ENCODE measurements around the gene MT1A.
"Not testable (repeated sequence)": the region's sequence is repeated elsewhere in the genome, so short reads cannot be mapped to it uniquely, and the experiment has no call there.

Gene MT1A

GRCh38 chr16:56669840-56670619 is 31.6 kb downstream of the MT1A start:
- Histone ChIP-seq H3K36me3 (ENCODE audit: control insufficient read depth, insufficient read depth, low read length) (no peaks in the 10 kb centered on the region), H3K27ac (ENCODE audit: low read length) (no peak overlapping the region), H3K27me3 (ENCODE audit: control insufficient read depth, insufficient read depth, low read length) (peaks cover 66% of the 10 kb centered on the region), H3K9me3 (ENCODE audit: control insufficient read depth, insufficient read depth, low read length) (no peaks in the 10 kb centered on the region), H3K4me3 (ENCODE audit: low read length) (peak overlapping the region; percentile 5; the same call in 1 of the 2 replicates), H3K4me1 (ENCODE audit: control insufficient read depth, insufficient read depth, low read length) (peaks cover 2% of the 10 kb centered on the region; the same call in 1 of the 2 replicates)
- no peak for DNase-seq (ENCODE audit: low read depth, low spot score)
- WGBS (ENCODE audit: insufficient coverage, insufficient read length) = no CpG with 5 or more reads among the region's 19 CpGs

GRCh38 chr16:56670620-56670934 is 32.1 kb downstream of the MT1A start:
- peaks cover 61% of the 10 kb centered on the region for H3K27me3 ChIP-seq (ENCODE audit: control insufficient read depth, insufficient read depth, low read length)
- no peaks in the 10 kb centered on the region for H3K9me3 ChIP-seq (ENCODE audit: control insufficient read depth, insufficient read depth, low read length)
- H3K36me3 ChIP-seq (ENCODE audit: control insufficient read depth, insufficient read depth, low read length) = no peaks in the 10 kb centered on the region
- no CpG with 5 or more reads among the region's 2 CpGs for WGBS (ENCODE audit: insufficient coverage, insufficient read length)
- peaks cover 2% of the 10 kb centered on the region; the same call in 1 of the 2 replicates for H3K4me1 ChIP-seq (ENCODE audit: control insufficient read depth, insufficient read depth, low read length)
- H3K27ac ChIP-seq (ENCODE audit: low read length) = no peak overlapping the region
- DNase-seq (ENCODE audit: low read depth, low spot score) = no peak
- H3K4me3 ChIP-seq (ENCODE audit: low read length) = no peak overlapping the region

DNA sequence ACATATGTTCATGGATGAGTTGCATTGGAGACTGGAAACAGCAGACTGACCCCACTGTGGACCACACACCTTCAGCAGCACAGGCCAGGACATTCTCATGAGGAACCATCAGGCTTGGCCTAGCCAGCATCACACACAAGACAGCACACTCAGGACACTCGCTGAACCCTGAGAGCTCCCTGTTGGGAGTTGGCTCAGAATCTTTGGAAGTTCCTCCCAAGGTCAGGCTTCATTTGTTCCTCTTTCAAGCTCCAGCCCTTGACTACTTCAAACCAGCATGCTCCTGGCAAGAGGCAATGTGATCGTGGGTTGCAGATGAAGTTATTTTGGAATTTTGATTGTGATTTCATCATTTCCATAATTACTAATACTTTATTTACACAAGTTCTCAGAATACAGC is 33.2 kb downstream of the MT1A start:
- H3K36me3 ChIP-seq (ENCODE audit: control insufficient read depth, insufficient read depth, low read length); H3K4me3 ChIP-seq (ENCODE audit: low read length); DNase-seq (ENCODE audit: low read depth, low spot score); H3K9me3 ChIP-seq (ENCODE audit: control insufficient read depth, insufficient read depth, low read length); H3K27ac ChIP-seq (ENCODE audit: low read length); H3K4me1 ChIP-seq (ENCODE audit: control insufficient read depth, insufficient read depth, low read length): not testable (repeated sequence)
- H3K27me3 ChIP-seq (ENCODE audit: control insufficient read depth, insufficient read depth, low read length) = peaks cover 51% of the 10 kb centered on the region
- WGBS (ENCODE audit: insufficient coverage, insufficient read length) = no CpG with 5 or more reads among the region's 2 CpGs

DNA sequence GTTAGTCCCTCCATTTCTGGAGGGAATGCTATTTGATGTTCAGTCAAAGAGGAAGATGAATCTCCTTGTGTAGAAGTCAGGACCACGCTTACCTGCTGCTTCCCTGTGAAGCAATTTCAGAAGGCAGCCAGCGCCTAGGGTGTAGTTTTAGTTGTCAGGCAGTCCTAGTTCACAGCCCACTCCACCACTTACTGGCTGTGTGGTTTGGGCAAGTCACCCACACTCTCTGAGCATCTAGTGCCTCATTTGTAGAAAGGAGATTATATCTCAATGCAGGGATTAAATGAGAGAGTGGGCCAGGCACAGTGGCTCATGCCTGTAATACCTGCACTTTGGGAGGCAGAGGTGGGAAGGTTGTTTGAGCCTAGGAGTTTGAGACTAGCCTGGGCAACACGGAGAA is 33.7 kb downstream of the MT1A start:
- not testable (repeated sequence) for H3K36me3 ChIP-seq (ENCODE audit: control insufficient read depth, insufficient read depth, low read length); H3K27ac ChIP-seq (ENCODE audit: low read length); DNase-seq (ENCODE audit: low read depth, low spot score); H3K9me3 ChIP-seq (ENCODE audit: control insufficient read depth, insufficient read depth, low read length); H3K4me3 ChIP-seq (ENCODE audit: low read length); H3K4me1 ChIP-seq (ENCODE audit: control insufficient read depth, insufficient read depth, low read length)
- peaks cover 46% of the 10 kb centered on the region for H3K27me3 ChIP-seq (ENCODE audit: control insufficient read depth, insufficient read depth, low read length)
- WGBS (ENCODE audit: insufficient coverage, insufficient read length) = no CpG with 5 or more reads among the region's 3 CpGs

DNA sequence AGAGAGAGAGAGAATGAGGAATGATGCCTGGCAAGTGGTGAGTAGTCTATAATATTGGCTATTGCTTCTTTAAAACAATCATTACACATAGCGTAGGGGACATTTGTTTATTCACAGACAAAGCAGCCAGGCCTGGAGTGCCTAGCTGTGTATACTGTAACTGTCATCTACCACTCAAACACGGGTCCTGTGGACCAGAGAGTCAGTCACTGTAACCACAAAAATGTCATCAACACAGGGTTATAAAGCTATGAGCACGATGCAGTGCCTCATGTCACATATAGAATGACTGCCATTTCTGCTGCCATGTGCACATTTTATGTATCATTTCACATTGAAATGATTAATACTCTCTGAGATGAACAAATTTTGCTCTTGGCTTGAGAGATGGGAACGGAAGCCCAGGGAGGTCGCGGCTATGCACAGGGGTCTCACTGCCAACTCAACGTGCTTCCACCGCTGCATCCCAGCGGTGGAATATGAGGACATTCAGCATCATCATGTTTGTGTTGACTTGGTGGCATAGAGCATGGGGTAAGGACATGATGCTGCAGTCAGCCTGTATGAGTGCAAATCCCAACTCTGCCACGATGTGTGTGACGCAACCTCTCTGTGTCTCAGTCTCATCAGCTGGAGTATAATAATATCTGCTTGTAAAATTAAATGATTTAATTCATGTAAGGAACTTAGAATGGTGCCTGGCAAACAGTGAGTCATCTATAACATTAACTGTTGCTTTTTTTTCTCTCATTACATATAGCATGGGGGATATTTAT is 34.5 kb downstream of the MT1A start:
- no CpG with 5 or more reads among the region's 11 CpGs for WGBS (ENCODE audit: insufficient coverage, insufficient read length)
- H3K4me3 ChIP-seq (ENCODE audit: low read length) = no peak overlapping the region
- peaks cover 38% of the 10 kb centered on the region for H3K27me3 ChIP-seq (ENCODE audit: control insufficient read depth, insufficient read depth, low read length)
- no peak for DNase-seq (ENCODE audit: low read depth, low spot score)
- H3K36me3 ChIP-seq (ENCODE audit: control insufficient read depth, insufficient read depth, low read length) = no peaks in the 10 kb centered on the region
- H3K27ac ChIP-seq (ENCODE audit: low read length) = no peak overlapping the region
- H3K4me1 ChIP-seq (ENCODE audit: control insufficient read depth, insufficient read depth, low read length) = peaks cover 2% of the 10 kb centered on the region; the same call in 1 of the 2 replicates
- no peaks in the 10 kb centered on the region for H3K9me3 ChIP-seq (ENCODE audit: control insufficient read depth, insufficient read depth, low read length)

- no peak overlapping the region for H3K4me3 ChIP-seq (ENCODE audit: low read length)
- H3K4me1 ChIP-seq (ENCODE audit: control insufficient read depth, insufficient read depth, low read length) = peaks cover 2% of the 10 kb centered on the region; the same call in 1 of the 2 replicates
- H3K27ac ChIP-seq (ENCODE audit: low read length) = no peak overlapping the region
- no CpG with 5 or more reads among the region's 12 CpGs for WGBS (ENCODE audit: insufficient coverage, insufficient read length)
- DNase-seq (ENCODE audit: low read depth, low spot score) = no peak
- H3K36me3 ChIP-seq (ENCODE audit: control insufficient read depth, insufficient read depth, low read length) = no peaks in the 10 kb centered on the region
- H3K27me3 ChIP-seq (ENCODE audit: control insufficient read depth, insufficient read depth, low read length) = peaks cover 29% of the 10 kb centered on the region
- no peaks in the 10 kb centered on the region for H3K9me3 ChIP-seq (ENCODE audit: control insufficient read depth, insufficient read depth, low read length)
These were observed 35.5 kb downstream of the MT1A start for GRCh38 chr16:56673921-56674320.

DNA sequence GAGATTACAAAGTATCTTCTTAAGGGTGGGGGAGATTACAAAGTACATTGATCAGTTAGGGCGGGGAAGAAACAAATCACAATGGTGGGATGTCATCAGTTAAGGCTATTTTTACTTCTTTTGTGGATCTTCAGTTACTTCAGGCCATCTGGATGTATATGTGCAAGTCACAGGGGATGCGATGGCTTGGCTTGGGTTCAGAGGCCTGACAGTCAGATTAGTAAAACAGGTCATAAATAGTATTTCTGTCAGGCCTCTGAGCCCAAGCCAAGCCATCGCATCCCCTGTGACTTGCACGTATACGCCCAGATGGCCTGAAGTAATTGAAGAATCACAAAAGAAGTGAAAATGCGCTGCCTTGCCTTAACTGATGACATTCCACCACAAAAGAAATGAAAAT is 36.1 kb downstream of the MT1A start:
- not testable (repeated sequence) for DNase-seq (ENCODE audit: low read depth, low spot score); H3K4me3 ChIP-seq (ENCODE audit: low read length); H3K9me3 ChIP-seq (ENCODE audit: control insufficient read depth, insufficient read depth, low read length); H3K27ac ChIP-seq (ENCODE audit: low read length); H3K36me3 ChIP-seq (ENCODE audit: control insufficient read depth, insufficient read depth, low read length); H3K4me1 ChIP-seq (ENCODE audit: control insufficient read depth, insufficient read depth, low read length)
- WGBS (ENCODE audit: insufficient coverage, insufficient read length) = no CpG with 5 or more reads among the region's 6 CpGs
- peaks cover 22% of the 10 kb centered on the region for H3K27me3 ChIP-seq (ENCODE audit: control insufficient read depth, insufficient read depth, low read length)

- no peaks in the 10 kb centered on the region for H3K36me3 ChIP-seq (ENCODE audit: control insufficient read depth, insufficient read depth, low read length)
- 0 out of 2 replicates have a peak, but pooled peaks cover 2% of the 10 kb centered on the region for H3K4me1 ChIP-seq (ENCODE audit: control insufficient read depth, insufficient read depth, low read length)
- peak overlapping the region; percentile 36; the same call in 1 of the 2 replicates for H3K4me3 ChIP-seq (ENCODE audit: low read length)
- no peak overlapping the region for H3K27ac ChIP-seq (ENCODE audit: low read length)
- no peaks in the 10 kb centered on the region for H3K9me3 ChIP-seq (ENCODE audit: control insufficient read depth, insufficient read depth, low read length)
- H3K27me3 ChIP-seq (ENCODE audit: control insufficient read depth, insufficient read depth, low read length) = peaks cover 10% of the 10 kb centered on the region
- no CpG with 5 or more reads among the region's 32 CpGs for WGBS (ENCODE audit: insufficient coverage, insufficient read length)
- DNase-seq (ENCODE audit: low read depth, low spot score) = no peak
These were observed 37.3 kb downstream of the MT1A start for GRCh38 chr16:56675685-56676210.

DNA sequence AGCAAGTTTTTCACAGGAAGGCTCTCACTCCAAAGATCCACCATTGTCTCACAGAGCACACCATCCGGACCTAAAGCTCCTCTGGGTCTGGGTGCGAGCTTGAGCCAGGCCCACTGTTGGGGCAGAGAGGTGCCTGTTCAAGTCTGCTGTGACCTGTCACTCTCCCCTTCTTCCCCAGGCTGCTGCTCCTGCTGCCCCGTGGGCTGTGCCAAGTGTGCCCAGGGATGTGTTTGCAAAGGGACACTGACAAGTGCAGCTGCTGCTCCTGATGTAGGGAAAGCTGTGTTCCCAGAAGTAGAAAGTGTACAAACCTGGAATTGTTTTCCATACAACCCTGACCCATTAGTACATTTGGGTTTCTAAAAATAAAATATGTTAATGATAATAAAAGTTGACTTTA is 39.0 kb downstream of the MT1A start:
- Histone ChIP-seq H3K27me3 (ENCODE audit: control insufficient read depth, insufficient read depth, low read length) (no peaks in the 10 kb centered on the region; the same call in 1 of the 2 replicates), H3K36me3 (ENCODE audit: control insufficient read depth, insufficient read depth, low read length) (no peaks in the 10 kb centered on the region), H3K4me3 (ENCODE audit: low read length) (no peak overlapping the region), H3K27ac (ENCODE audit: low read length) (no peak overlapping the region), H3K9me3 (ENCODE audit: control insufficient read depth, insufficient read depth, low read length) (no peaks in the 10 kb centered on the region), H3K4me1 (ENCODE audit: control insufficient read depth, insufficient read depth, low read length) (0 out of 2 replicates have a peak, but pooled peaks cover 2% of the 10 kb centered on the region)
- no CpG with 5 or more reads among the region's 3 CpGs for whole genome bisulfite sequencing (ENCODE audit: insufficient coverage, insufficient read length)
- no peak for DNase-seq (ENCODE audit: low read depth, low spot score)

- Histone ChIP-seq H3K27me3 (ENCODE audit: control insufficient read depth, insufficient read depth, low read length) (peaks cover 2% of the 10 kb centered on the region; the same call in 1 of the 2 replicates), H3K36me3 (ENCODE audit: control insufficient read depth, insufficient read depth, low read length) (no peaks in the 10 kb centered on the region), H3K9me3 (ENCODE audit: control insufficient read depth, insufficient read depth, low read length) (no peaks in the 10 kb centered on the region), H3K4me3 (ENCODE audit: low read length) (no peak overlapping the region), H3K27ac (ENCODE audit: low read length) (no peak overlapping the region), H3K4me1 (ENCODE audit: control insufficient read depth, insufficient read depth, low read length) (peaks cover 6% of the 10 kb centered on the region; the same call in 1 of the 2 replicates)
- no peak for DNase-seq (ENCODE audit: low read depth, low spot score)
- no CpG with 5 or more reads among the region's 3 CpGs for WGBS (ENCODE audit: insufficient coverage, insufficient read length)
These were observed 40.7 kb downstream of the MT1A start for GRCh38 chr16:56679078-56679730.

Measured in iPS DF 6.9 (cell line).